Pancreas (tissue), 10 donors: ENCODE measurements around the gene SSNA1. TPM values are rescaled to one million over a fixed set of nuclear protein-coding genes. Genes with fewer than 3 reads are reported as not detected.

Source experiments
- ATAC-seq, 4 donors: fragments of 200-7000 bp; cut with Tn5 transposase; one replicate each; pipeline versions ENCODE4 v1.8.0 to v1.9.1; 2020; ENCODE audit warnings: mild to moderate bottlenecking in 4 of 4, moderate library complexity in 4 of 4
- DNase-seq, 6 donors: peaks; one replicate each; pipeline ENCODE4 v3.0.0-alpha.2; 2020
- FAIRE-seq: peaks from 2 replicates; lab custom pipeline; 2012; peaks lifted over from hg19 to GRCh38; lab: Jason Lieb, UNC
- H3K27ac ChIP-seq, 4 donors: fragments of 200-600 bp; sonication (generic); 1 replicate in 3 of 4; 2 replicates in 1 of 4; pipeline versions ENCODE4 v1.5.0 to v1.8.0; 2020
- H3K27me3 ChIP-seq, 4 donors: fragments of 200-600 bp; one replicate each; pipeline ENCODE4 v1.8.0; 2021
- H3K36me3 ChIP-seq, 3 donors: fragments of 200-600 bp; sonication (generic) in 1 of 3; one replicate each; pipeline versions ENCODE4 v1.5.0 to v1.8.0; 2020 to 2021
- H3K4me1 ChIP-seq, 3 donors: fragments of 200-600 bp; one replicate each; pipeline ENCODE4 v1.8.0; 2021
- H3K4me3 ChIP-seq, 4 donors: fragments of 200-600 bp; sonication (generic) in 2 of 4; one replicate each; pipeline versions ENCODE4 v1.5.0 to v1.8.0; 2020 to 2021
- H3K9me3 ChIP-seq, 4 donors: fragments of 200-600 bp; one replicate each; pipeline ENCODE4 v1.8.0; 2021
- CTCF ChIP-seq, 4 donors: fragments of 200-600 bp; sonication (generic) in 3 of 4; IDR thresholded peaks; one replicate each; pipeline versions ENCODE4 v1.5.0 to v1.8.0; 2021; ENCODE audit warnings: antibody characterized with exemption in 4 of 4
- WGBS, 2 donors: extraction: QIAGEN DNeasy Blood & Tissue Kit; methylation state at CpG; one replicate each; pipeline ENCODE4 v1.1.7; 2013; 5-methylcytosine and 5-hydroxymethylcytosine counted together
- intact Hi-C, 3 donors: fragments of 100-400 bp; cut with DNase I; formaldehyde crosslinking; loops; one replicate each; pipeline versions ENCODE4 v1.11.1 to v1.14.2; 2022
- polyA plus RNA-seq, 2 donors: library from polyadenylated mRNA; stranded (reverse); fragments of 200-250 nt; gene quantifications; one replicate each; pipeline ENCODE4 v1.2.3, GENCODE V29; 2013
- total RNA-seq, 6 donors: library from RNA; stranded (reverse); fragmentation: NEBNext Ultra II Directional in 4 of 6; extraction: Animal tissue kit (Norgen Biotek cat#: 25700) in 4 of 6; gene quantifications; one replicate each; pipeline versions ENCODE4 v1.2.1 to v1.2.4, GENCODE V29; 2021 to 2023
- donor health status: healthy with polysubstance abuse.
- donor health status: DM: no; HTN: no; CAD: no; lungs with moderate emphysema.
- donor health status: DM: no; HTN: no; CAD: no.
- donor health status: control.
- donor health status: control.
- donor health status: Bipolar disorder and iron deficiency.
- donor health status: DM: yes; HTN: yes; CAD: no.
- donor health status: DM: no; HTN: no; CAD: no.
- donor health status: DM: no; HTN: no; CAD: no.
- donor health status: DM: yes; HTN: yes; CAD: no.

SSNA1 gene
- total and polyA plus RNA-seq, 8 donors = 30.8 to 81.0 (median 41.1) TPM

DNA sequence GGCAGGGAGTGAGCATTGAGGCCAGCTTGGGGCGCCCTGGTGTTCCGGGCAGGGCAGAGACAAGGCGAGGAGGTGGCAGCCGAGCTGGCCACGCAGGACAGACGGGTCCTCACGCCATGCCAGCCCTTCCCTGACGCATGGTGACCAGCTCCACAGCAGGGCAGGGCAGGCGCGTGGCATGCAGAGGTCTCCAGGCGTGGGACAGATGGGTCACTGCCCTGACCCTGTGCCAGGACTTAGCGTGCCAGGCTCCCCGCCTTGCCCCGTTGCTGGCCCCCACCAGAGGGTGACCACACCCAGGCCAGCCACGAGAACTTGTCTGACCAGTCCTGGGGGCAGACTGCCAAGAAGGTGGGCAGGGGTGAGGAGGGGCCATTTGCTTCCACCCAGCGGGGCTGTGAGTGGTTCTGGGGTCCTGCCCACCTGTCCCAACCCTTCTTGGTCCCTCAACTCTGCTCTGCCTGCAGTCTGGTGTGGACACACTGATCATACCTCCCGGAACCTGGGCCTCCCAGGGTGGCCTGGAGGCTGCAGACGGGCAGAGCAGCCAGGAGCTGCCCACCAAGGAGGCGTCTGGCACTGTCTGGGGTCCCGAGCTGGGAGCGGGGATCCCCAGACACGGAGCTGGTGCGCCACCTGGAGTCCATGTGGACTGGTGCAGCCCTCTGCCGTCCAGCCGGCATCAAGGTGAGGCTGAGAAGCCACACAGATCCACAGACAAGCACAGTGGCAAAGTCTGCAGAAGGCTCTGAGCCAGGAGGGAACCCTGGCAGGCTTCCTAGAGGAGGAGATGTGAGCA, 38.8 kb downstream of the SSNA1 start, which contains the start of gene RNF224:
Gene RNF224, plus strand, starts transcription at position 449 of the 799 bp plus-strand sequence. CDS start 834 bp downstream, outside the sequence.
- peak; percentile 84 to 95 (median 92) for DNase-seq
- peak; percentile 84 to 94 (median 86) for TF ChIP-seq CTCF (IDR thresholded peaks at IDR 0.05)
- Histone ChIP-seq H3K4me3 (no peak within 1 kb of the TSS), H3K9me3 (no peaks in the 10 kb centered on the region), H3K27ac (peak within 1 kb of the TSS; percentile 63 to 81 (median 72)), H3K36me3 (no peaks in the 10 kb centered on the region), H3K27me3 (no peaks in the 10 kb centered on the region), H3K4me1 (peaks cover 12 to 20% (median 17%) of the 10 kb centered on the region in 3 donors)
- intact Hi-C loops = no loop called here
- no peak for FAIRE-seq
- WGBS, 2 donors = 10 to 12% methylated on average over 23 to 25 of the region's 25 CpGs
- peak; percentile 57 to 71 (median 67) for ATAC-seq

GRCh38 chr9:137227853-137228505, 39.5 kb downstream of the SSNA1 start:
- whole genome bisulfite sequencing, 2 donors = 15 to 17% methylated on average over 17 to 18 of the region's 18 CpGs
- no peak for FAIRE-seq
- peak in 1 of 6 donors; percentile 70 for DNase-seq
- Histone ChIP-seq H3K4me3 (no peak overlapping the region), H3K9me3 (no peaks in the 10 kb centered on the region), H3K27me3 (no peaks in the 10 kb centered on the region), H3K27ac (peak overlapping the region in 1 of 4 donors; percentile 70), H3K4me1 (peaks cover 7 to 16% (median 11%) of the 10 kb centered on the region in 3 donors), H3K36me3 (no peaks in the 10 kb centered on the region)
- intact Hi-C loops = no loop called here
- TF ChIP-seq CTCF (IDR thresholded peaks at IDR 0.05) = no peak
- no peak for ATAC-seq

GRCh38 chr9:137228506-137228967, 40.1 kb downstream of the SSNA1 start:
- DNase-seq = no peak
- Histone ChIP-seq H3K36me3 (no peaks in the 10 kb centered on the region), H3K27me3 (no peaks in the 10 kb centered on the region), H3K4me1 (peaks cover 5 to 14% (median 10%) of the 10 kb centered on the region in 3 donors), H3K9me3 (no peaks in the 10 kb centered on the region), H3K27ac (no peak overlapping the region), H3K4me3 (no peak overlapping the region)
- WGBS, 2 donors = 46 to 47% methylated on average over 29 of the region's 29 CpGs
- no peak for TF ChIP-seq CTCF (IDR thresholded peaks at IDR 0.05)
- FAIRE-seq = no peak
- ATAC-seq = no peak
- intact Hi-C loops = no loop called here

DNA sequence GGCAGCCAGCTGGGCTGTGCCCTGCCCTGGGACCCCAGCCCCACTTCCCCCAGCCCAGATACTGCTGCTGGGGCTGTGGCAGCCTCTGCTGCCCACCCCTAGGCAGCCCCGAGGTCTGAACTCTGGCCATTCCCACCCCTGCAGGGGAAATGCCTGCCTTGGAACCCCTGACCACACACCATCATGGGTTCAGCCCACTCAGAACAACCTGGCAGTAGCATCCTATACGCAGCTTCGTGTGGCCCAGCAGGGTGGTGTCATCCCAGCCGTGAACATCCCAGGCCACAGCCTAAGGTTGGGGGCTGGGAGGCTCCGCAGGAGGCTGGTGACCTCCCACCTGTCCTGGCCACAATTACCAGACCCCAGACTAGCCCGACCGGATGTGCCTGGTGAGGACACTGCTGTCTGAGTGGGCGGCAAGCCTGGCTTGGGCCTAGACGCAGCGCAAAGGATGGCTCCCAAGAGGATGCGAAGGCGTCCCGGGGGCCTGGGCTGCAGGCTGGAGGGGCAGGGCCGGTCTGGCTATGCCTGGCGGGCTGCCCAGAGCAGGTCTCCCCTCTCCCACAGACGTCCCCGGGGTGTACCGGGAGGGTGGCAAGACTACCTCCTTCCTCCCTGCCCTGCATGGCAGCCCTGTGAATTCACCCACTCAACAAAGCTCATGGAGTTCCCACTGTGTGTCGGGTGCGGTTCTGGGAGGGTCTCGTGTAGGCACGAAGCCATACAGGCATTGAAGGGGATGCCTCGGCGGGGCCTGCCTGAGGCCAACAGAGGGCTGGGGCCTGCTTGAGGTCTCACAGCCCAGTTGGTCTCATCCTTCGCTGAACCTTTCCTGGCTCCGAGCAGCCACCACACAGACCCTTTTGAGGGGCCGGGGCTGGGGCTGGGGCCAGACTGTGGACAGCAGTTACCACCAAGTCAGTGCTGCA, 40.8 kb downstream of the SSNA1 start:
- FAIRE-seq (no peak), ATAC-seq (no peak), DNase-seq (no peak)
- intact Hi-C loops = no loop called here
- Histone ChIP-seq H3K36me3 (no peaks in the 10 kb centered on the region), H3K4me3 (no peak overlapping the region), H3K9me3 (no peaks in the 10 kb centered on the region), H3K4me1 (peaks cover 5 to 14% (median 10%) of the 10 kb centered on the region in 3 donors), H3K27me3 (no peaks in the 10 kb centered on the region), H3K27ac (no peak overlapping the region)
- no peak for TF ChIP-seq CTCF (IDR thresholded peaks at IDR 0.05)
- WGBS, 2 donors = 69% methylated on average over 26 to 27 of the region's 27 CpGs
